Osteocyte (in vitro differentiated cells): ENCODE results near the gene CCDC85B. TPM values are rescaled to one million over a fixed set of nuclear protein-coding genes. Genes with fewer than 3 reads are reported as not detected.

Experiments used
- DNase-seq: peaks from one replicate; pipeline ENCODE4 v3.0.0; 2021; ENCODE audit warnings: mixed read lengths; ENCODE audit not compliant: unreplicated experiment; ENCODE audit errors: extremely low spot score
- H3K27ac Mint-ChIP-seq: one replicate; pipeline ENCODE4 v1.8.0; 2021; ENCODE audit warnings: mild to moderate bottlenecking, mixed read lengths; ENCODE audit not compliant: unreplicated experiment
- H3K27me3 Mint-ChIP-seq: one replicate; pipeline ENCODE4 v1.8.0; 2021; ENCODE audit warnings: mixed read lengths; ENCODE audit not compliant: unreplicated experiment
- H3K36me3 Mint-ChIP-seq: one replicate; pipeline ENCODE4 v1.8.0; 2021; ENCODE audit warnings: mixed read lengths; ENCODE audit not compliant: unreplicated experiment
- H3K4me1 Mint-ChIP-seq: one replicate; pipeline ENCODE4 v1.8.0; 2021; ENCODE audit warnings: mixed read lengths; ENCODE audit not compliant: unreplicated experiment
- H3K4me3 Mint-ChIP-seq: one replicate; pipeline ENCODE4 v1.8.0; 2021; ENCODE audit warnings: mild to moderate bottlenecking, moderate library complexity, mixed read lengths; ENCODE audit not compliant: unreplicated experiment
- H3K9me3 Mint-ChIP-seq: one replicate; pipeline ENCODE4 v1.8.0; 2021; ENCODE audit warnings: mixed read lengths; ENCODE audit not compliant: unreplicated experiment
- CTCF ChIP-seq: fragments of 200-600 bp; sonication (generic); IDR thresholded peaks from 2 replicates; pipeline ENCODE4 v1.5.0; 2021; ENCODE audit warnings: antibody characterized with exemption, mild to moderate bottlenecking, moderate library complexity
- total RNA-seq: library from RNA; stranded (reverse); gene quantifications from 2 replicates; pipeline ENCODE4 v1.2.1, GENCODE V29; 2021

The CCDC85B gene
- total RNA-seq, 1 donor from 2014 or later = 39.0 TPM

- Mint-ChIP-seq H3K27me3 (no peaks in the 10 kb centered on the region), H3K36me3 (peaks cover 23% of the 10 kb centered on the region), H3K4me3 (no peak overlapping the region), H3K9me3 (no peaks in the 10 kb centered on the region), H3K27ac (peak overlapping the region; percentile 82), H3K4me1 (peaks cover 36% of the 10 kb centered on the region)
- peak; percentile 94 for DNase-seq
- peak; percentile 99 for TF ChIP-seq CTCF
Observed at GRCh38 chr11:65884716-65885092, 5.8 kb upstream of the CCDC85B start.

DNA sequence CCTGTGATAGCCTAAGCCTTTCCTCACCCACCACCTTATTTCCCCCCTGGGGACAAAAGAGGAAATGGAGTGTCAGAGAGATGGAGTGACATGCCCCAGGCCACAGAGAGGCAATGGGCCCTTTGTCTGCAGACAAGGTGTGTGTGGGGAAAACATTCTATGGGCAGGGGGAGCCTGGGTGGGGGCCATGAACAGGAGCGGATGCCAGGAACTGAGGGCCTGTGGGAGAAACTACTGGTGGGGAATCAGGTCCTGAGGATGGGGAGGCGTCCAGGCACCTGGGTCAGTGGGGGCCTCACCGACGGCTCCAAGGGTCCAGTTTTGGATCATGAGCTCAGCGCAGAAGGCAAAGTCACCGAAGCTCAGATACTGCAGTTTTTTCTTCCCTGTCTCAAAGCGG is 5.2 kb upstream of the CCDC85B start:
- Mint-ChIP-seq H3K9me3 (no peaks in the 10 kb centered on the region), H3K4me3 (no peak overlapping the region), H3K27me3 (no peaks in the 10 kb centered on the region), H3K36me3 (peaks cover 23% of the 10 kb centered on the region), H3K27ac (no peak overlapping the region), H3K4me1 (peaks cover 41% of the 10 kb centered on the region)
- DNase-seq = no peak
- no peak for TF ChIP-seq CTCF

GRCh38 chr11:65885808-65886536 is 4.5 kb upstream of the CCDC85B start:
- Mint-ChIP-seq H3K9me3 (no peaks in the 10 kb centered on the region), H3K27me3 (no peaks in the 10 kb centered on the region), H3K36me3 (peaks cover 23% of the 10 kb centered on the region), H3K4me3 (no peak overlapping the region), H3K4me1 (peaks cover 43% of the 10 kb centered on the region), H3K27ac (no peak overlapping the region)
- DNase-seq = no peak
- no peak for TF ChIP-seq CTCF

DNA sequence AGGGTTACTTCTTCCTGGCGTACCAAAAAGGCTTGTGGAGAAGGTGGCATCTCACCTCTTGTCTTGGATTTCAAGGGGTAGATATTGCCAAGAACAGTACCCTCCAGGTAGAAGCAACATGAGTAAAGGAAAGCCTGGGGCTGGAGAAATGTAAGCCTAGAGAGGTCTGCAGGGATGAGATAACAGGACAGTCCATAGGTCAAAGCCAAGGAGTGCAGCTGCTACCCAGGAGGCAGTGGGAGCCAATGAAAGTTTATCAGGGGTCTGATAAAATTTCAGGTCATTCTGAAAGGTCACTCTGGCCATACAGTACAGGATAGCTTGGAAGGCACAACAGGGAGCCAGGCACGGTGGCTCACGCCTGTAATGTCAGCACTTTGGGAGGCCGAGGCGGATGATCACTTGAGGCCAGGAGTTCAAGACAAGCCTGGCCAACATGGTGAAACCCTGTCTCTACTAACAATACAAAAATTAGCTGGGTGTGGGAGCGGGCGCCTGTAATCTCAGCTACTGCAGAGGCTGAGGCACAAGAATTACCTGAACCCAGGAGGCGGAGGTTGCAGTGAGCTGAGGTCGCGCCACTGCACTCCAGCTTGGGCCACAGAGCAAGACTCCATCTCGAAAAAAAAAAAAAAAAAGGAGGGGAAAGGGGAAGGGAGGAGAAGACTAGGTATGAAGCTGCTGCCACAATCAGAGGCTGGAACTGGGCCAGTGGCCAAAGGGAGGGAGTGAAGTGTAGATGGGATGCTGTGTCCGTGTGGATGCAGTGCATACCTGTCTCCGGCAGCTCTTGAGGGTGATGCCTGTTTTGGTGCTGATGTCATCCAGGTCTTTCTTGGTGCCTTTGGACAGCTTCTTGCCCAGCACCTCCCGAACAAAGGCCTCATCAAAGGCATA is 3.4 kb upstream of the CCDC85B start:
- H3K27me3 Mint-ChIP-seq = no peaks in the 10 kb centered on the region
- no peaks in the 10 kb centered on the region for H3K9me3 Mint-ChIP-seq
- peaks cover 22% of the 10 kb centered on the region for H3K36me3 Mint-ChIP-seq
- H3K4me1 Mint-ChIP-seq = peaks cover 46% of the 10 kb centered on the region
- H3K4me3 Mint-ChIP-seq = peak overlapping the region; percentile 98
- DNase-seq = no peak
- TF ChIP-seq CTCF = no peak
- H3K27ac Mint-ChIP-seq = peak overlapping the region; percentile 99

DNA sequence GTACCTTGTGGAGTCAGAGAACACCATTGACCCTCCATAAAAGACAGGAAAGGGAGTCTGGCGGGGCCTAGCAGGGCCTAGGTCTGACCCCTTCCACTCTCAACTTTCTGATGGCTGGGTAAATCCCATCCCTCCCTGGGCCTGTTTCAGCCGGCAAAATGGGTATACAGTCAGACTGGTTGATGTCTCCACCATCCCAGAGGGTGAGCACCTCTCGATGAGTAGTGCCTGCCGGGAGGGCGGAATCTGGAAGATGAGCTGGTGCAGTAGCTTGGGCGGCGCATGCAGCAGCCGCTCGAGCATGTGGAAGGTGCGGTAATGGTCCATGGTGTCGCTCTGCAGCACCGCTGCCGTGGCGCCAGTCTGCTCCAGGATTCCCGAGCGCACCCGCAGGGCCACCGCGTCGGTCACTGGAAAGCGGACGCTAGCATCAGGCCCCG is 2.7 kb upstream of the CCDC85B start:
- Mint-ChIP-seq H3K27me3 (no peaks in the 10 kb centered on the region), H3K4me3 (peak overlapping the region; percentile 98), H3K27ac (peak overlapping the region; percentile 99), H3K4me1 (peaks cover 53% of the 10 kb centered on the region), H3K36me3 (peaks cover 24% of the 10 kb centered on the region), H3K9me3 (no peaks in the 10 kb centered on the region)
- DNase-seq = no peak
- no peak for TF ChIP-seq CTCF
